Esophagus (tissue), 2 donors: ENCODE results near the gene ZFHX3. TPM values are rescaled to one million over a fixed set of nuclear protein-coding genes. Genes with fewer than 3 reads are reported as not detected.

Experiments used
- H3K27ac ChIP-seq, 2 donors: one replicate each; pipeline ENCODE4 v1.5.1; 2013; ENCODE audit warnings: low read depth in 2 of 2, mild to moderate bottlenecking in 2 of 2, inconsistent platforms in 1 of 2, low read length in 1 of 2, moderate library complexity in 1 of 2
- H3K27me3 ChIP-seq, 2 donors: one replicate each; pipeline ENCODE4 v1.6.1; 2013; ENCODE audit warnings: low read length in 2 of 2, control low read depth in 1 of 2, mild to moderate bottlenecking in 1 of 2; ENCODE audit not compliant: insufficient read depth in 2 of 2, control insufficient read depth in 1 of 2
- H3K36me3 ChIP-seq, 2 donors: one replicate each; pipeline ENCODE4 v1.6.1; 2013; ENCODE audit warnings: low read length in 1 of 2; ENCODE audit not compliant: control insufficient read depth in 2 of 2, insufficient read depth in 2 of 2
- H3K4me1 ChIP-seq, 2 donors: one replicate each; pipeline ENCODE4 v1.6.1; 2013; ENCODE audit warnings: low read length in 1 of 2; ENCODE audit not compliant: control insufficient read depth in 2 of 2, insufficient read depth in 2 of 2
- H3K4me3 ChIP-seq, 2 donors: one replicate each; pipeline ENCODE4 v1.5.1; 2013; ENCODE audit warnings: low read length in 2 of 2, mild to moderate bottlenecking in 2 of 2, low read depth in 1 of 2, moderate library complexity in 1 of 2
- H3K9me3 ChIP-seq, 2 donors: one replicate each; pipeline ENCODE4 v1.6.1; 2013; ENCODE audit warnings: mild to moderate bottlenecking in 2 of 2, low read depth in 1 of 2, low read length in 1 of 2, moderate library complexity in 1 of 2; ENCODE audit not compliant: control insufficient read depth in 2 of 2, insufficient read depth in 1 of 2
- whole genome bisulfite sequencing, 2 donors: extraction: QIAGEN DNeasy Blood & Tissue Kit; methylation state at CpG; one replicate each; pipeline ENCODE4 v1.1.7; 2013; 5-methylcytosine and 5-hydroxymethylcytosine counted together
- polyA plus RNA-seq, 2 donors: library from polyadenylated mRNA; stranded (reverse); fragments of 200-250 nt; gene quantifications; one replicate each; pipeline ENCODE4 v1.2.3, GENCODE V29; 2013
- donor health status: healthy with polysubstance abuse.
- donor health status: Bipolar disorder and iron deficiency.

ZFHX3 gene
- polyA plus RNA-seq, 2 donors, result 0.62 to 1.1 TPM

DNA sequence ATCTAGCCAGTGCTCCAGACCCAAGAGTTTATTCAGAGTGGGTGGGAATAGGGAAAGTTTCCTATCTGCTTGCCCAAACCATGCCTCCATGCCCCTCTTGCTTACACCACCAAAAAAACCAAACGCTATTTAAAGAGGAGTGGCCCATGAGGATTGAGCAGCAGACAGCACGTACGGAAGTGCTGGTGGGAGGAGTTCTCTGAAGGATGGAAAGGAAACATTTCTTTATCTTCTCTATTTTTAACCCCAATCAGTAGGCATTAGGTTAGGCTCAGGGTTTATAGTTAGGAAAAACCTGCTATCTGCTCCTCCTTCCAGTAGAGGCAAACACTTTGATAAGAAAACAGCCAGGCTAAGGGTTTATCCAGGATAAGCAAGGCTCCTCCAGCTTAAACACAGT lies 235.3 kb downstream of the ZFHX3 start:
- 74 to 77% methylated on average over 3 of the region's 3 CpGs for WGBS, 2 donors
- Histone ChIP-seq H3K9me3 (no peaks in the 10 kb centered on the region), H3K36me3 (peaks cover 0 to 4% of the 10 kb centered on the region in 2 donors), H3K27me3 (no peaks in the 10 kb centered on the region), H3K4me1 (no peaks in the 10 kb centered on the region), H3K27ac (no peak overlapping the region), H3K4me3 (no peak overlapping the region)

- WGBS, 2 donors, result 89 to 93% methylated on average over 6 of the region's 6 CpGs
- H3K4me1 ChIP-seq, result no peaks in the 10 kb centered on the region
- no peak overlapping the region for H3K4me3 ChIP-seq
- H3K36me3 ChIP-seq, result peaks cover 0 to 4% of the 10 kb centered on the region in 2 donors
- no peaks in the 10 kb centered on the region for H3K27me3 ChIP-seq
- H3K27ac ChIP-seq, result no peak overlapping the region
- H3K9me3 ChIP-seq, result no peaks in the 10 kb centered on the region
Observed at GRCh38 chr16:72811876-72812275, 236.1 kb downstream of the ZFHX3 start.

GRCh38 chr16:72811188-72811720 lies 236.7 kb downstream of the ZFHX3 start:
- no peaks in the 10 kb centered on the region for H3K4me1 ChIP-seq
- WGBS, 2 donors, result 90 to 93% methylated on average over 8 of the region's 8 CpGs
- no peak overlapping the region for H3K27ac ChIP-seq
- H3K27me3 ChIP-seq, result no peaks in the 10 kb centered on the region
- no peaks in the 10 kb centered on the region for H3K9me3 ChIP-seq
- peaks cover 0 to 4% of the 10 kb centered on the region in 2 donors for H3K36me3 ChIP-seq
- no peak overlapping the region for H3K4me3 ChIP-seq

- no peaks in the 10 kb centered on the region for H3K27me3 ChIP-seq
- H3K9me3 ChIP-seq, result peaks cover 0 to 2% of the 10 kb centered on the region in 2 donors
- 90 to 97% methylated on average over 2 of the region's 2 CpGs for WGBS, 2 donors
- H3K4me1 ChIP-seq, result no peaks in the 10 kb centered on the region
- H3K4me3 ChIP-seq, result no peak overlapping the region
- H3K27ac ChIP-seq, result no peak overlapping the region
- peaks cover 0 to 4% of the 10 kb centered on the region in 2 donors for H3K36me3 ChIP-seq
Observed at GRCh38 chr16:72810480-72810879, 237.4 kb downstream of the ZFHX3 start.

GRCh38 chr16:72809446-72809845 lies 238.5 kb downstream of the ZFHX3 start:
- no peak overlapping the region for H3K4me3 ChIP-seq
- H3K27ac ChIP-seq, result no peak overlapping the region
- no peaks in the 10 kb centered on the region for H3K4me1 ChIP-seq
- 79% methylated on average over 4 of the region's 4 CpGs for WGBS, 2 donors
- peaks cover 0 to 2% of the 10 kb centered on the region in 2 donors for H3K9me3 ChIP-seq
- peaks cover 0 to 4% of the 10 kb centered on the region in 2 donors for H3K36me3 ChIP-seq
- no peaks in the 10 kb centered on the region for H3K27me3 ChIP-seq

DNA sequence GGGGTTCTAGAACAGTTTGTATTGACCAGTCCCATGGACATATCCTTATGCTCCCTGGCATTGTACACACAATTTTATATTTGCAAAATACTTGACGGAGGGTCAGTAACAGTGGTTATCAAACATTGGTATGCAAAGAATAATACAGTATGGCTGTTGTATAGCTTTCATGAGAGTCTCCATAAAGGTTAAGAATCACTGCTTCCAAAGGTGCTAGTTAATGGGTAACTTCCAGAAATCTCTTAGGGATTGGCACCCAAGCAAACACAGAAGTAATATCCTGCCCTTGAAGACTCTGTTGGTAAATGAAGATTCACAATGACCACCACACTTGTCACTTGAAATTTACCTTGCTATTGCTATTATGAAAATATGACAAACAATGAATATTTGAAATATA lies 239.2 kb downstream of the ZFHX3 start:
- Histone ChIP-seq H3K27me3 (no peaks in the 10 kb centered on the region), H3K27ac (no peak overlapping the region), H3K4me1 (no peaks in the 10 kb centered on the region), H3K4me3 (no peak overlapping the region), H3K36me3 (peaks cover 0 to 4% of the 10 kb centered on the region in 2 donors), H3K9me3 (peaks cover 0 to 2% of the 10 kb centered on the region in 2 donors)
- 87 to 97% methylated on average over 1 of the region's 1 CpG for WGBS, 2 donors

DNA sequence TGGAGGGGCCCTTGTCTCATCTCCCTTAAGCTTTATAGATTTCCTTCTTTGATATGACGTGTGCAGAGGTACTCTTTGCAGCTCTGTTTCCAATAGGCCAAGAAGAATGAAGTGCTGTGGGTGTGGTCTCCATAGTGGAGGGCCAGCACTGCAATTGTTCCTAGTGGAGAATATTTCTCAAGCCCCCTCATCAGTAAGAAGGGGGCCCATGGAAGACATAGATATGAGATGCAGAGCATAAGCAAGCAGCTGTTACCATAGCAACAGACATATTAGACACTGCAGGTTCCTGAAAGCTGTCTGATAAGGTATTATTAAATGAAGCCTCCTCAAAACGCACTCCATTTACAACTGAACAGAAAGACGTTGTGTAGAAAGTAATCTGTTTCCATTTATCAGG lies 240.7 kb downstream of the ZFHX3 start:
- H3K9me3 ChIP-seq, result peaks cover 0 to 2% of the 10 kb centered on the region in 2 donors
- no peak overlapping the region for H3K4me3 ChIP-seq
- H3K27me3 ChIP-seq, result no peaks in the 10 kb centered on the region
- peaks cover 0 to 4% of the 10 kb centered on the region in 2 donors for H3K36me3 ChIP-seq
- 87 to 90% methylated on average over 3 of the region's 3 CpGs for WGBS, 2 donors
- no peak overlapping the region for H3K27ac ChIP-seq
- H3K4me1 ChIP-seq, result no peaks in the 10 kb centered on the region

DNA sequence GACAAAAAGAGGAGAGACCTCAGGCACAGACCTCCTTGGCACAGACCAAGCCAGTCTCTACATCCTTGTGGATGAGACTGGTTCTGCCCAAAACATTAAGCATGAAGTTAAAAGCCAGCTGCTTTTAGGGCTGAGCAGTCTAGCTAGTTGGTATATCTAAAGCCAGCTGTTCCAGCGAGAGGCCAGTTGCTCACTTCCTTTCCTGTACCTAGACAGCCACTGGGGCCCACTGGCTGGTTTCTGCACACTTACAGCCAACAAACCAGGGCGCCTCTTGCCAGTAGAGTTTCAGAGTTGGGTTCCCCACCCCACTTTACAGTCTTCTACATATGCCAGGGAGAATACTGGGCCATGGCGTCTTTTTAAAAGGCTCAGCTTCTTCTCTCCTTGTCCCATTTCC lies 242.4 kb downstream of the ZFHX3 start:
- Histone ChIP-seq H3K9me3 (peaks cover 0 to 2% of the 10 kb centered on the region in 2 donors), H3K27me3 (no peaks in the 10 kb centered on the region), H3K4me3 (no peak overlapping the region), H3K36me3 (no peaks in the 10 kb centered on the region), H3K4me1 (no peaks in the 10 kb centered on the region), H3K27ac (no peak overlapping the region)
- 95 to 98% methylated on average over 3 of the region's 3 CpGs for WGBS, 2 donors

DNA sequence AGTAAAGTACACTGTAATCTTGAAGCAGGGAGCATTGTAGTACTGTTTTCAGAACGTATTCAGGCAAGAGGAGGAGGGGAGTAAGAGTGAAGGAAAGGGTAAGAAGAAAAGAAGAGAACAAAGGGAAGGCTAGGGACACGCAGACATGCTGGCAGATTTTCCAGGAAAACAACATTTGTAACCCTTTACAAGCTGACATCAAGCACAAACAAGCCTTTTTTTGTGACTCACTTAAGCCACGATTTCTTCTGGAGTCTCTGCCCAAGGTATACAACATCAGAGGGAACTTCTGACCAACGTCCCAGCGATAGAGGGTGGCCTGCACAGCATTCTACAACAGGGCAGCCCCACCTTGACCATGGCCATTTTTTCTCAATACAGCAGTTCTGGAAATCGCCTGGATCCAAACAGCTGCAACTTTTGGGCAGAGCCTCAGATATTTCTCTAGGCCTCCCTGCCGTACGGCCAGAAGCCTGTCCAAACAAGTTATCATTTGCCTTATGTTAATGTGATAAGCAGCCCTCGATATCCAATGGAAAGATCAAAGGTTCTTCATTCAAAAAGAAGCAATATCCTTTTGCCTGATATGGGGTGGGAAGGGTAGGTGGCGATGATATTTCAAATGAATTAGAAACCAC lies 247.3 kb downstream of the ZFHX3 start:
- peaks cover 0 to 2% of the 10 kb centered on the region in 2 donors for H3K9me3 ChIP-seq
- H3K27ac ChIP-seq, result no peak overlapping the region
- H3K27me3 ChIP-seq, result no peaks in the 10 kb centered on the region
- no peaks in the 10 kb centered on the region for H3K4me1 ChIP-seq
- WGBS, 2 donors, result 43 to 51% methylated on average over 10 of the region's 10 CpGs
- H3K4me3 ChIP-seq, result no peak overlapping the region
- H3K36me3 ChIP-seq, result peaks cover 0 to 11% of the 10 kb centered on the region in 2 donors

DNA sequence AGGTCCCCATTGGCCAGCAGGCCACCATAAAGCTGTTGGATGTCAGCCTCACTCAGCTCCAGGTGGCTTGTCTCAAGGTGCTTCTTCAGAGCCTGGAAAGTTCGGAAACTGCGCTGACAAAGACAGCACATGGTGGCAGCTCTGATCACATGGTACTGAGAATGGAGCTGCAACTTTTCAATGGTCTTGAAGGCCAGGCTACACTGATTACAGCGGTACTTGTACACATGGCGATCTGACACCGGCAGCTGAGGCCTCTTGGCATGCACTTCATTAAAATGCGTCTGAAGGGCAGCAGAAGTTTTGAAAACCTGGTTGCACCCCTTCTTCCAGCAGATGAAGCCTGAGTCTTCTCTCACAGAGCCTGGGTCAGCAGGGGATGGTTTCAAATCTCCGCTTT lies 249.7 kb downstream of the ZFHX3 start:
- H3K27ac ChIP-seq, result no peak overlapping the region
- no peaks in the 10 kb centered on the region for H3K4me1 ChIP-seq
- peaks cover 0 to 11% of the 10 kb centered on the region in 2 donors for H3K36me3 ChIP-seq
- WGBS, 2 donors, result 94 to 96% methylated on average over 7 of the region's 7 CpGs
- H3K9me3 ChIP-seq, result no peaks in the 10 kb centered on the region
- H3K27me3 ChIP-seq, result no peaks in the 10 kb centered on the region
- H3K4me3 ChIP-seq, result no peak overlapping the region
